ENCODE results near the gene LDLRAD4.
"Not testable (repeated sequence)": the region's sequence is repeated elsewhere in the genome, so short reads cannot be mapped to it uniquely, and the experiment has no call there.

The LDLRAD4 gene

DNA sequence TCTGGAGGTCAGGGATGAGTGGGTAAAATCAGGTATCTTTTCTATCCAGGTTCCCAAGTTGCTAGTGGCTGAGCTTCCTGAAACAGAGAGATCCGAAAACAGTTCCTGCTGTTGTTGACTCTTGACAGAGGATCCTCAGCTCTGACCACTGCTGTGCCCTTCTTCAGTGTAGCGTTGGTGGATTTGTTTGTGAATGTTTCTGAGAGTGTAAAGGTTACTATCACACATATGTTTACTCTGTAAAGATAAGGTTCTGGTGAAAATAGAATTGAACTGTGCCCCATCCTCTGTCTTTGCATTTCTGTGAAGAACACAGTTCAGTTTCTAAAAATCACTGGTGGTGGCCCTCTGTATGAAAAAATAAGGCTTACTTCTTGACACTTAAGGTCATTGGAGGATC, 119.8 kb downstream of the LDLRAD4 start:
- DNase-seq (ENCODE audit: low spot score) = no peak

DNA sequence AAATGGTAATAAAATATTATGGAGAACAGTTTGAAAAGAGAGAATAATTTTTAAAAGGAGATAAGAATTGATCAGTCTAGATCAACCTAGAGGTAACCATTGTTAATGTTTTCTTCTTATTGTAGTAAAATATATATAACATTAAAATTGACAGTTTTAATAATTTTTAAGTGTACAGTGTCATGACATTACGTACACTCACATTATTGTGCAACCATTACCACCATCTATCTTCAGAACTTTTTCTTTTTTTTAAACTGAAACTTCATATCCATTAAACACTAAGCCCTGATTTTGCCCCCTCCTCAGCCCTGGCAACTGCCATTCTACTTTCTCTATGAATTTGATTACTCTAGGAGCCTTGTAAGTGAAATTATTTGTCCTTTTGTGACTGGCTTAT, 121.1 kb downstream of the LDLRAD4 start:
- DNase-seq (ENCODE audit: low spot score) = no peak

DNA sequence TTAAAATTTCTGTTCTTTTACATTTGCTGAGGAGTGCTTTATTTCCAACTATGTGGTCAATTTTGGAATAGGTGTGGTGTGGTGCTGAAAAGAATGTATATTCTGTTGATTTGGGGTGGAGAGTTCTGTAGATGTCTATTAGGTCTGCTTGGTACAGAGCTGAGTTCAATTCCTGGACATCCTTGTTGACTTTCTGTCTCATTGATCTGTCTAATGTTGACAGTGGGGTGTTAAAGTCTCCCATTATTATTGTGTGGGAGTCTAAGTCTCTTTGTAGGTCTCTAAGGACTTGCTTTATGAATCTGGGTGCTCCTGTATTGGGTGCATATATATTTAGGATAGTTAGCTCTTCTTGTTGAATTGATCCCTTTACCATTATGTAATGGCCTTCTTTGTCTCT, 127.9 kb downstream of the LDLRAD4 start:
- not testable (repeated sequence) for DNase-seq (ENCODE audit: low spot score)

DNA sequence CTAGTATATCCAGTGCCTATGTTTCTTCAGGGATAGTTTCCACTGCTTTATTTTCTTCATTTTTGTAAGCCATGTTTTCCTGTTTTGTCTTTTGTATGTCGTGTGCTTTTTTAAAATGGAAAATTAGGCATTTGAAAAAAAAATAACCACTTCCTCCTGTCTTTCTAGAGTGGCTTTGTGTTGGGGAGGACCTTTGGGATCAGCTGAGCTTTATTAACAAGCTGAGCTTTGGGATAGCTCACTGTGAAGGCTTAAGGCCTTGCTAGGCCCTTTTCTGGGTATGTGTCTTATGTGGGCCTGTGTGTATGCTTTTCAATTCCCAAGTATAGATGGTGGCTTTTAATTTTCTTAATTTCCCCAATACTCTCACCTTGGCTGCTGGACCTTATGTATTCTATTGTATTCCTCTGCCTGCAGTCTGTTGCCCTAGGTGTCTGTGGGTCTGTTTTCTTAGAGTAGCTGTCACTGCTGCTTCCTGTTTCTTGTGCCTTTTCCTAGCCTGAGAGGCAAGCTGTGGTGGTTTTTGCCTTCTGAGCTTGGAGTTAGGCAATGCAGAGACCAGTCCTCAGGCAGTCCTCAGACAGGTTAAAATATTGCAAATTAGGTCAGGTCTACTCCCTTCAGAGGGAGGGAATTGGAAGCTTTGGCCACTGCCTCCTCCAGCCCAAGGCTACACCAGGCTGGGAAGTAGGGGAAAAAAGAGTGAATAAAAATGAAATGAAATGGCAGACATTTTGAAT, 134.7 kb downstream of the LDLRAD4 start:
- no peak for DNase-seq (ENCODE audit: low spot score)

DNA sequence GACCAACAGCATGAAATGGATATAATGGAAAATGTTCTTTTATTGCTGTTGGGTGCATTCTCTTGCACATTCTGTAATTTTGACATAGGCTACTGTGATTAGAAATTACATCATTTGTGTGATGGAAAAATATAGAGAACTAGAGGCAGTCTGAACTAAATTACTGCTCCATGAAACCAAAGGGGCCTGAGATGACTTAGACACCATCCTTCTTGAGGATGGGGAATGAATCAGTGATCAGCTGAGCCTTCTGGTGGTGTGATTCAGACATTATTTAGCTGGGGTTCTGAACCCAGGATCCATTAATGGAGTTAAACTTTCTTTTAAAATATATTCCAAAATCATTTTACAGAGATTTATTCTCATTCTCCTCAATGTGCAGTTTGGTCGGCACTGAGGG, 135.8 kb downstream of the LDLRAD4 start:
- DNase-seq (ENCODE audit: low spot score) = no peak

DNA sequence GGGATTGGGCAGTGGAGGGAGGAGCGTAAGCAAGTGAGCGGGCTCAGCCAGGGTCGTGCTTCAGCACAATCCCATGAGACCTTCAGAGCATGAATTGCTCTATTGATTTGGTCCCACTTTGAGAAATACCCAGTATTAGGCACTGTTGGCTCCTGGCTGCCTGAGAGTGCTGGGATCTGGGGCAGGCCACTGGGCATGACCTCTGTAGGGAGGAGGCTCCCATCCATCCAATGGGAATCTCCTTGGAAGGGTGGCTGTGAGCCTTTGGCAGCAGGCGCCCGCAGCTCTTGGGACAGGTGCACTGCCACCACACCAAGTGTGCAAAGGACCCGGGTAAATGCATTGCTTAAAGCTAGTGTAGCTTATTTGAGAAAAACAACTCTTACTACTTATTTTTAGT, 137.5 kb downstream of the LDLRAD4 start:
- DNase-seq (ENCODE audit: low spot score) = no peak

DNA sequence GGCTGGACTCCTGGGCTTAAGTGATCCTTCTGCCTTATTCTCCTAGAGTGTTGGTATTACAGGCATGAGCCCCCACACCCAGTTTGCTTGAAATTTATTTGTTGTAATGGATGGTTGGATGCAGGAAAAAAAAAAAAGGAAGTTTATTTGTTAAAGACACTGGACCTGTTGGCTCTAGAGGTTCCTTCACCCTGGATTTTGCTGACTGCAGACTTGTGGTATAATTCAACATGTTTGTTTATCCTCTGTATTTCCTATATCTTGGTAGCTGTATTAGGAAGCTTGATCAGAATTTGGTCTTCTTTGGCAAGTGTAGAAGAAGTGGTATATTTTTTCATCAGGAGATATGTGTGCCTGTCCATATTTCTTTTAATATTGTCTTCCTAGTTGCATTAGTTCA, 138.7 kb downstream of the LDLRAD4 start:
- no peak for DNase-seq (ENCODE audit: low spot score)

DNA sequence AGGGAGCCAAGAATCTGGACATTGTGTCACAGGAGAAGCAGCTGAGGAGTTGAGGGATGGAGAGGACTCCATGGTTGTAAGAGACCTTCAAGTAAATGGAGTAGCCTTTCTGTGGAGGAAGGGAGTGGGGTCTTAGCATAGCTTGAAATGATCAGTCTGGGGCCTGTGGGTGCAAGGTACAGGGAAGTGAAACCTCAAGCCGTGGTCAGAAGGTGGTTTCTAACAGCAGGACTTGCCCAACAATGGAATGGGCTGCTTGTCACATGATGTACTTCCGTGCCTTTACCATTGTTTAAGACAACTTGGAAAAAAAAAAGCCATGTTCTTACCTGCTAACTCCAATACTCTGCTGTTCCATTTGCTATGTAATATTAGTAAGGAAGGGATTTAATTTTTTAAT, 140.7 kb downstream of the LDLRAD4 start:
- no peak for DNase-seq (ENCODE audit: low spot score)

DNA sequence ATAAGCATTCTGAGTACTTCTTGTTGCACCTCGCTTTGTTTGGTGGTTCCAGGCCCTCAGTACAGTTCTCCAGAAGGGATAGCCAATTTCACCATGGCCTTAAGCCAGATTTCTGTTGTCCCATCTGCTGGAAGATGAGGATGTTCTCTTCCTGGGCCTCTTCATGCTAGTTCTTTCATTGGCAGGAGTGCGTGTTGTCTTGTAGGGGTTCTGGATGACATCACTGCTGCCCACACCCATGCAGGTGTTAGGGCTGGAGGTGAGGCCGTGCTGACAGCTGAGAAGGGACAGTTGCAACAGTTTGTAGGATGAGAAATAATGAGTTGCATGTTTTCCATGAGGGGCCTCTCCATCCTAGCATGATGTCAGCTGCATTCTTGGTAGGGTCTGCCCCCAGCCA, 142.9 kb downstream of the LDLRAD4 start:
- DNase-seq (ENCODE audit: low spot score) = no peak

DNA sequence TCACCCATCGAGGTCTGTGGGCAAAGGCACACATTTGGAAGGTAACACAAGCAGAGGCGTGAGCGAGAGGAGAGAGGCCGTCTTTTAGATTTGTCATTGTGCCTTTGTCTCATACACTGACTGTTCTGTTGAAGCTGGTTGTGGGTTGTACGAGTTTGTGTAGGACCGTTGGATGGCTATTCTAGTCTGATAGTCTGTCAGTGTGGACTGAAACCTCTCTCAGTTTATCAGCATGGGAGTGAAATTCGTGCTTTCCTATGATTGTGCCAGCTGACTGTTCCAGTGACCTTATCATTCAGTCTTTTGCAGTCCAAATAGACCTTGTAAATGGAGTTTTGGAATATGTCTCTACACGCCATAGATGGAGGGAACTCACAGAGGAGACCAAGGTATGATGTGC, 143.5 kb downstream of the LDLRAD4 start:
- no peak for DNase-seq (ENCODE audit: low spot score)

DNA sequence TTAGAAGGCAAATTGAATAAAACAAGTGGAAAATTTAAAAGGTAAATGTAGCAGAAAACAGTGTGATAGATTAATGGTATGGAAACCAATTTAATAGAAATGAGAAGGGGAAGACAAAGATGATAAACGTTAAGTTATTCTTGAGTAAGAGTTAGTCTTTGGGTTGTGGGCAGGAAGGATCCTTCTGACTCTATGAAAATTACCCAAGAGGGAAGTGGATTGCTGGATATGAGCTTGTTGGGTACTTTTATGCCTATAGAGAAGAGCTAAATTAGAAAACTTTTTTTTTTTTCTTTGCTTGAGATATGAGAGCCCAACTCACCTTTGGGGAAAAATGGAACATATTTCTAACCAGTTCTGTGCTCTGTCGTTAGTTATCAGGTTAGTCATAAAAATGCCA, 144.0 kb downstream of the LDLRAD4 start:
- DNase-seq (ENCODE audit: low spot score) = no peak

DNA sequence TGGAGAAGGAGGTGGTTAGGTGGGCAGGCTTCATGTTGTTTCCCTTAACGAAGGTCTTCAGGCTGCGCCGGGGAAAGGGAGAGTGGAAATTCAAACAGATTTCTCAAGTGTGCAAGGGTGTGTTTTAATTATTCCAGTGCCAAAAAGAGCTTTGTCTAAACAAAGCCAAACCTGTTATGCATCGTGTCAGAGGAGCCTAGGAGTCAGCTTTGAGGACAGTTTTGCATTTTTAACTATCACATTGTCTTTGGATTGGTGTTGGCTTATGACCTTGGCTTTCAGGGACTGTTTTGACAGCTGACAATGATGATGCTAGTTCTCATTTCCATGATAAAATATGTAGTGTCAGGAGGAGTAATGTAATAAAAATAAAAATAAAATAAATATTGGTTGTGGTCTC, 144.8 kb downstream of the LDLRAD4 start:
- DNase-seq (ENCODE audit: low spot score) = no peak

DNA sequence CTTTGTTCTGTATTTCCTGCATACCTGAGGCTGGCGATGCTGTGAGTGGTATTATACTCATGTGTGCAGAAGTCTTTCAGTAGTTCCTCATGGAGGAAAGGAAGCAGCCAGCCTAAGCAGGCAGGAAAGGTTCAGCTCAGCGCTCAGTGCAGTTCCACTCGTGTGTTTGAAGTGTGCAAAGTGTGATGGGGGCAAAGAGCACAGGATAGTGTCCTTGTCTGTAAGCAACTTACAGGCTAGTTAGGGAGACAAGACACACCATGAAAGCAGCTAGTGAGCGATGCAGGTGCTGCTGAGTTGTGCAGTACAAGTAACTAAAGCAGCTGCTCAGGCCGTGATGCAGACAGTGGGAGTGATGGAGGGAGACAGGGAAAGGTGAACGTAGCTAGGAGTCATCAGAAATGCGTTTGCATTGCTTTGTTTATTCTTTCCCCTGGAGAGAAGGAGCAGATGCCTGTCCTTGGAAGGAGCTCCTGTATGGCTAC, 146.2 kb downstream of the LDLRAD4 start:
- no peak for DNase-seq (ENCODE audit: low spot score)

DNA sequence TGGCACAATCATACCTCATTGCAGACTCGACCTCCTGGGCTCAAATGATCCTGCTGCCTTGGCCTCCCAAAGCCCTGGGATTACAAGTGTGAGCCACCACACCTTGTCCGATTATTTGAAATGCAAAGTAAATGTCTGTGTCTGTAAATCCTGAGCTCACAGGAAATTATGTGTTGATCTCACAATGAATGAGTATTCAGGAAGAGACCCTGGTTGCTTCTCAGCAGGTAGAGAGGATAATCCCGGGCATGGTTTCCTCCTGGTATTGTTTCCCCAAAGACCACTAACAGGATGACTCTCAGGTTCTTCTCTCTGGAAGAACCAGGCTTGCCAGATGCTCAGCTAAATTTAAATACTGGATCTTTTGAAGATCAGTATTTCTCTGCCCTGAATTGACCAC, 147.6 kb downstream of the LDLRAD4 start:
- no peak for DNase-seq (ENCODE audit: low spot score)

DNA sequence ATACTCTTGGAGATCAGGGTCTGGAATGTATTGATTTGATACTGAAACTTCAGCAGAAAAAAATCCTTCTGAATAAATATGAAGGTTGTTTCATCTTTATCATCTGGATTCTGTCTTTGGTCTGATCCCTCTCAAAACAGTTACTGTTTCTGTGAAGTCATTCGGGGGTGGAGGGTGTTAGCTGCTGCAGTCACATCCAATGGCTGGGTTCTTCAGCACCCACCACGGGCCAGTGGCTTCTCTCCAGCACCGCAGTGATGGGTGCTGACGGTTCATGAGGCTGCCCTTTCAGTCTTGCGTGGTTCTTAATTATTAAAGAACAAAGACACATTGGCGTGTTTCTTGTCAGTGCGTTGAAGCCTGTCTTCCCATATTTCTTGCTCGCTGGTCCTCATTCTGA, 148.0 kb downstream of the LDLRAD4 start:
- DNase-seq (ENCODE audit: low spot score) = no peak

DNA sequence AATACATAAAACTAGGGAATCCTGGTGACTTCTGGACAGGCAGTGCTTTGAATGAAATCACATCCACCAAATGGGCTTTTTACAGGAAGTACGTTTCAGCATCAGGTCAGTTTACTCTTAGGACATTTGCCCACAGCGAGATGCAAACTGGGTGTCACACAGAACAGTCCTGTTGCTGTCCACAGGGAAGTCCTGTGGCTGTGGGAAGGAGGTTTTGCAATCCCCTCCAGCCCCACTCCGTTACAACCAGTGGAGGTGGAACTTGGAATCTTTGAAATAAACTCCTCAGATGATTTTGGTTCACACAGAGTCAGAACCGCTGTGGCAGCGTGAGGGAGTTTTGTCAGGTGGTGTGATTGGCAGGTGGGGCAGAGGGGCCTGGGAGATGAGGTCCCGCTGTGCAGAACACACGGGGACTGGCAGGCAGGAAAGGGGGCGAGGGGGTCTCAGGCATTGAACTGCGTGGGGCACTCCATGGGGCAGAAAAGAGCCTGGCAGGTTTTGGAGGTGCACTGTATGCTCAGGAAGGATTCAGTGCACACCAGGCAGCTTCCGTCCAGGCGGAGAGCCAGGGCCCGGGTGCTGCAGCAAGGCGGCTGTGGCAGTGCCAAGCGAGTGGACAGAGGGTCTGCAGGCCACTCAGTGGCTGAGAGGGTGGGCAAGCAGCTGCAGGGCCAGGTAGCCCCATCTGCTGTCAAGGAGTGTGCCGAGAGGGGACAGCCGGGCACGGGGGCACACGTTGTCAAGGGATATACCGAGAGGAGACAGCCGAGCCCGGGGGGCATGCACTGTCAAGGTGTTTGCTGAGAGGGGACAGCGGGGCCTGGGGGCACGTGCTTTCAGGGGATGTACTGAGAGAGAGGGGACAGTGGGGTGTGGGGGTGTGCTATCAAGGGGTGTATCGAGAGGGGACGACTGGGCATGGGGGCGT, 148.7 kb downstream of the LDLRAD4 start:
- no peak for DNase-seq (ENCODE audit: low spot score)

DNA sequence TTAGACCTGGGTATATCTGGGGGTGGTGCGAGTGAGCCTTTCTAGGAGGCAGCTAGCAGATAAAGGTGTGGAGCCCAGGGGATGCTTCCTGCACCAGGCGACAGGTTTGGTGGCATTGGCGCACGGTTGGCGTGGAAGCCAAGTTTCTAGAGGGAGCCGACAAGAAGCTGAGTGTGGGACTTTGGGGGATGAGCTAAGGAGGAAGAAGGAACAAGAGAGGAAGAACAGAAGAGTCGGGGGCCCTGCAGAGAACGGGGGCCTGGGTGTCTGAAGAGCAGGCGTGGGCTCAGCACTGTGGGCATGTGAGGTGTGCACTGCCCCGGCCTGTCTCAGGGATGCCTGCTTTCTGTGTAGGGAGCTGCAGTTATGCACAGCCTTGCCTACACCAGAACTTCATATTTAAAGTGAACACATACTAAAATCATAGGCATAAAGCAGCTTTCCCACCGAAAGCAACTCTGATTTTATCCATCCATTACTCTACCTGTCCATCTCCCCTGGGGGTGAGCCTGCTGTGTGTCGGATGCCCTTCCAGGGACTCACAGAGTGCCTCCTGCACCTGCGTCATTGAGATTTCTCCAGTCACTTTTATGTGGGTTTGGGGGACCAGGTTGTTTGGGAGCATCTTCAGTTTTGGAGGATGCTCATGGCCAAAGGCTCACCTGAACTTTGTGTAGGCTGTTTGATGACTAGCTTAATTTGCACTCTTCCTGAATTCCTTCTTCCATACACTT, 149.7 kb downstream of the LDLRAD4 start:
- DNase-seq (ENCODE audit: low spot score) = no peak

DNA sequence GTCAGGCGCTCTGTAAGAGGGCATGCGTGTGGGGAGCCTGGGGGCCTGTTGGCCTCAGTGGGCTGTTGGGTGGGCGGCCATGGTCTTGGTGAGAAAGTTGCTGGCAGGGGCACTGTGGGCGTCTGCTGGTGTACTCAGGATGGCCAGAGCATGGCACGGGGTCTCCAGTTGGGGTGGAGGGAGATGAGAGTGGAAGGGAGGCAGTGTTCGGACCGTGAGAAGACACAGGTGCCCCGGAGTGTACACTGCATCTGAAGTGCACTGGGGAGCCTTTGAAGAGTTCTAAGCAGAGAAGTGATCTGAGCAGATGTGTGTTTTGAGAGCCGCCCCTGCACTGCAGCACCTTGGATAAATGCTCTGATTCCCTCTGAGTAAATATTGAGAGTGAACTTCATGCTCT, 150.8 kb downstream of the LDLRAD4 start:
- DNase-seq (ENCODE audit: low spot score) = no peak

DNA sequence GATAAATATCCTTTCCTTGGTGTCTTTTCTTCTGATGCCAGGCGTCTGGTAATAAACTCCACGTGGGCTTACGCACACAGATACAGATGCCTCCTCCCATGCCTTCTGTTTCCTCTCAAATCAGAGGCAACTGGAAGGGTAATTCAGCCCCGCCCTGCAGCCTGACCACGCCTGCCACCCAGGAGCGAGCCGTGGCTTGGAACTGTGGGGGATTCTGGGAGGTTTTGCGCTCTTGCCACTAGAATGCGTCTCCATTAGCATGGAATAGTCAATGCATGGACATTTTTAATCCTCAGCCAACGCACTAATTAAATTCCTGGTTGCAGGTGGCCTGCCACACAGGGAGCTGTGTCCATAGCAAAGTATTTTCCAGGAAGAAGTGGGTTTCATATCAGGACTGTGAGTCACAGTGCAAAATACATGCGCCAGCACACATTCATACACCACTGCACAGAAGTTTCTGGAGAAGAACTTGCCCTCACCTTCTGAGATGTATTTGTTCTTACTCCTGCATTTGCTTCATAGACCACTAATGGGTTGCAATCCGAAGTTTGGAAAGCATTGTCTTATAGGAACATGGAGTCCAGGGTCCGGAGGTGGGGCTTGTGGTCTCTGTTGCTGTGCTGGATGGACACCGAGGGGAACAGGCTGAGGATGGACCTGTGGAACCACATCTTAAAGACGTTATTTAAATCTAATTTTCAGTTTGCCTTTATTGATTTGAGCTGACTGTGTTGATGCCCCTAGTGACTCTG, 151.4 kb downstream of the LDLRAD4 start:
- DNase-seq (ENCODE audit: low spot score) = no peak

DNA sequence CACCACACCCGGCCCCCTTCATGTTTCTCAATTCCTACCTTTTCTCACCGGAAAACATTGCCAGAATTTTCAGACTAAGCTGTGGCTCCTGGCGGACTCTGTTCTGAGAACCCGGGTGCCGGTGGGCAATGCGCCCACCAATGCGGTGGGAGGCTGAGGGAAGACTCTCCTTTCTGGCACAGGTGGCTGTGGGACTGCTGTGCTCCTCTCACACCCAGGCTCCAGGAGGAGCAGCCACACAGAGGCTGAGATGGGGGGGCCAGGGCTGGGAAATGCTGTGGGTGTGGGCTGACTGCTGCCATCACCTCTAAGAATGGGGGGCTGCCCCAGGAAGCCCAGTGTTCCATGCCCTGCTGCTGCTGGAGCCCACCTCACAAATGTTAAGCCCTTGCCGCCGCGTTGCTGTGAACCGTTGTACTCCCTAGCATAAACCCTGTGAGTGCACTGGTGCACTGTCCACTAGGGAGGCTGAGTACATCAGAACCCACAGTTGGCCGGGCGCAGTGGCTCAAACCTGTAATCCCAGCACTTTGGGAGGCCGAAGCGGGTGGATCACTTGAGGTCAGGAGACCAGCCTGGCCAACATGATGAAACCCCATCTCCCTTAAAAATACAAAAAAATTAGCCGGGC, 152.6 kb downstream of the LDLRAD4 start:
- no peak for DNase-seq (ENCODE audit: low spot score)

DNA sequence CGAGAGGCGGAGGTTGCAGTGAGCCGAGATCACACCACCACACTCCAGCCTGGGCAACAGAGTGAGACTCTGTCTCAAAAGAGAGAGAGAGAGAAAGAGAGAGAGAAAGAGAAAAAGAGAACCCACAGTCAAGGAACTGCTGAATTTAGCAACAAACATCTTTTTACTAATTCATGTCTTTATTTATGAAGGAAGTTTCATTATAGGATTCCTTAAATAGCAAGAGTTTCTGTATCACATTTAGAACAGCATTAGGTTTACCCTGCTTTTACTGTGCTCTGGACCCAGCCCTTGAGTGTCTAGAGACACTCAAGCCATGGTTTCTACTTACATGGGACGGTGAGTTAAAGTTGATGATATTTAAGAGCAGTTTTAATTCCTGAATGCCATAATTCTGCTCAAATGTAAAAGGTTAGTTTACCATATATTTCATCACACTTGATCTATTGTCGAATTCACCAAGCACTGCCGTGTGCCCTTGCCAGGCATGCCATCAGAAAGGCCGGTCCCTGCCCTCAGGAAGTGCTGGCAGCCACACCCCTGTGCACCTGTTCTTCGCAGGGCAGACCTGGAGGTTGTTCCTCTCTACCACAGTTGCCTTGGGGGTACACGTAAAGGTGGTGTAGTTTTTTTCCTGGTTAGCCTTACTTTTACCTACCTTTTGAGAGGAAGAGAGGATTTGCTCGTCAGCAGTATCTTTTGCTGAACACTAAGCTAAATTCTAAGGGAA, 153.3 kb downstream of the LDLRAD4 start:
- no peak for DNase-seq (ENCODE audit: low spot score)

Measured in RKO (cell line).